Transverse colon (tissue), 4 donors: ENCODE measurements around the gene ZNF330.

Source experiments
- POLR2A ChIP-seq: fragments of 450-650 bp; IDR thresholded peaks from one replicate; pipeline ENCODE4 v1.6.1; 2016; ENCODE audit warnings: antibody characterized with exemption, mild to moderate bottlenecking, moderate library complexity
- POLR2AphosphoS5 ChIP-seq, 3 donors: sonication (generic); formaldehyde crosslinking; IDR thresholded peaks; one replicate each; pipeline ENCODE4 v1.6.1; 2016; ENCODE audit warnings: antibody characterized with exemption in 3 of 3
- TF ChIP-seq, protein P1 (sequence below), 5 experiments: fragments of 200-600 bp in 3 of 5; fragments of 450-650 bp in 2 of 5; sonication (generic) in 3 of 5; IDR thresholded peaks; 1 replicate in 2 of 5; 2 replicates in 3 of 5; pipeline ENCODE4 v1.5.1; 2016 to 2017; ENCODE audit warnings: antibody characterized with exemption in 5 of 5, inconsistent platforms in 3 of 5, mild to moderate bottlenecking in 2 of 5, moderate library complexity in 1 of 5

DNA sequence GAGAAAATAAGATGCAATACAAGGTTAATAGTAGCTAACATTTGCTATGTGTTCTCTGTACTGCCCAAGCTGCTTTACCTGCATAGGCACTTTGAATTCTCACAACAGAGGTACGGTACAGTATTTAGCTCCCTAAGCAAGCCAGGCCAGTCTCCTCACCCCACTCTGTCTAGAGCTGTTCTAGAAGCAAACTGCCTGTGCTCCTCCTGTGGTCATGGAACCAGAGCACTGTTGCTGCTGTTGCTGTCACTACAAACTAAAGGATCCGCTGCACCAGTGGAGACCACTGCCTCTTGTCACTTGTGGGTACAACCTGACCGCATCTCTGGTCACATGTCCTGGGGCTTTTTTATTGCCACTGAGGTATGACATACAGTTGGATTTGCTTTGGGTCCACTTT is 19.6 kb downstream of the ZNF330 start:
- TF ChIP-seq, protein P1, sequence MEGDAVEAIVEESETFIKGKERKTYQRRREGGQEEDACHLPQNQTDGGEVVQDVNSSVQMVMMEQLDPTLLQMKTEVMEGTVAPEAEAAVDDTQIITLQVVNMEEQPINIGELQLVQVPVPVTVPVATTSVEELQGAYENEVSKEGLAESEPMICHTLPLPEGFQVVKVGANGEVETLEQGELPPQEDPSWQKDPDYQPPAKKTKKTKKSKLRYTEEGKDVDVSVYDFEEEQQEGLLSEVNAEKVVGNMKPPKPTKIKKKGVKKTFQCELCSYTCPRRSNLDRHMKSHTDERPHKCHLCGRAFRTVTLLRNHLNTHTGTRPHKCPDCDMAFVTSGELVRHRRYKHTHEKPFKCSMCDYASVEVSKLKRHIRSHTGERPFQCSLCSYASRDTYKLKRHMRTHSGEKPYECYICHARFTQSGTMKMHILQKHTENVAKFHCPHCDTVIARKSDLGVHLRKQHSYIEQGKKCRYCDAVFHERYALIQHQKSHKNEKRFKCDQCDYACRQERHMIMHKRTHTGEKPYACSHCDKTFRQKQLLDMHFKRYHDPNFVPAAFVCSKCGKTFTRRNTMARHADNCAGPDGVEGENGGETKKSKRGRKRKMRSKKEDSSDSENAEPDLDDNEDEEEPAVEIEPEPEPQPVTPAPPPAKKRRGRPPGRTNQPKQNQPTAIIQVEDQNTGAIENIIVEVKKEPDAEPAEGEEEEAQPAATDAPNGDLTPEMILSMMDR (IDR thresholded peaks at IDR 0.05): no peak
- TF ChIP-seq POLR2AphosphoS5 (IDR thresholded peaks at IDR 0.05) (no peak), POLR2A (no peak)
